Fibroblast of the conjunctiva (primary cell): ENCODE data around the gene NOL7.

Experiments
- DNase-seq: peaks from one replicate; pipeline ENCODE4 v3.0.0-alpha.2; 2010; ENCODE audit warnings: low read depth

The NOL7 gene

GRCh38 chr6:13597073-13597472, 18.1 kb upstream of the NOL7 start:
- DNase-seq: no peak

GRCh38 chr6:13600036-13600435, 15.1 kb upstream of the NOL7 start:
- DNase-seq: no peak

GRCh38 chr6:13604135-13604534, 11.0 kb upstream of the NOL7 start:
- DNase-seq: no peak

- DNase-seq: no peak
These were observed 10.4 kb upstream of the NOL7 start for GRCh38 chr6:13604546-13605416.

GRCh38 chr6:13605634-13606033, 9.5 kb upstream of the NOL7 start:
- DNase-seq: no peak

GRCh38 chr6:13611715-13612114, 3.4 kb upstream of the NOL7 start:
- DNase-seq: no peak

- DNase-seq: no peak
These were observed 2.0 kb upstream of the NOL7 start for GRCh38 chr6:13613029-13613594.

GRCh38 chr6:13614126-13614925, 809 bp upstream of the NOL7 start:
- no peak for DNase-seq

GRCh38 chr6:13615792-13616120, 621 bp downstream of the NOL7 start:
- DNase-seq: no peak

- DNase-seq: no peak
These were observed 1.9 kb downstream of the NOL7 start for GRCh38 chr6:13617066-13617465.

GRCh38 chr6:13624871-13625288, 9.7 kb downstream of the NOL7 start:
- DNase-seq: peak; percentile 24

GRCh38 chr6:13629459-13630116, 14.5 kb downstream of the NOL7 start:
- no peak for DNase-seq

GRCh38 chr6:13630499-13630898, 15.4 kb downstream of the NOL7 start:
- DNase-seq: no peak

- DNase-seq: no peak
These were observed 18.2 kb downstream of the NOL7 start for GRCh38 chr6:13633343-13633742.

- no peak for DNase-seq
These were observed 21.0 kb downstream of the NOL7 start for GRCh38 chr6:13635948-13636658.

- no peak for DNase-seq
These were observed 22.9 kb downstream of the NOL7 start for GRCh38 chr6:13638014-13638413.

- no peak for DNase-seq
These were observed 23.5 kb downstream of the NOL7 start for GRCh38 chr6:13638626-13639025.

- DNase-seq: no peak
These were observed 26.2 kb downstream of the NOL7 start for GRCh38 chr6:13641315-13641714.

GRCh38 chr6:13643125-13643524, 28.0 kb downstream of the NOL7 start:
- DNase-seq: no peak

GRCh38 chr6:13648850-13649249, 33.7 kb downstream of the NOL7 start:
- no peak for DNase-seq

- DNase-seq: no peak
These were observed 34.3 kb downstream of the NOL7 start for GRCh38 chr6:13649393-13649792.

- no peak for DNase-seq
These were observed 38.2 kb downstream of the NOL7 start for GRCh38 chr6:13653296-13653695.
